ENCODE results near the gene KIFBP.

GRCh38 chr10:69064762-69065328 lies 76.2 kb downstream of the KIFBP start:
- TF ChIP-seq CTCF (IDR thresholded peaks at IDR 0.05): no peak
- TF ChIP-seq POLR2A (IDR thresholded peaks at IDR 0.05): no peak

All from breast epithelium (tissue), 3 donors.